ENCODE data around the gene OMA1.
A peak's percentile ranks its signal among the peaks of the same experiment; 100 is the strongest.

Gene OMA1

GRCh38 chr1:58588396-58588795 is 41.9 kb upstream of the OMA1 start:
- Histone ChIP-seq H3K9me3 (no peaks in the 10 kb centered on the region), H3K27me3 (no peaks in the 10 kb centered on the region), H3K4me3 (ENCODE audit: low read depth in 1 of 2, low read length in 1 of 2) (no peak overlapping the region), H3K36me3 (no peaks in the 10 kb centered on the region), H3K27ac (no peak overlapping the region), H3K4me1 (ENCODE audit: control insufficient read depth in 1 of 2, insufficient read depth in 1 of 2, low read depth in 1 of 2, low read length in 1 of 2) (peaks cover 17 to 27% of the 10 kb centered on the region in 2 experiments)
- TF ChIP-seq CTCF (IDR thresholded peaks at IDR 0.05) = no peak

- Histone ChIP-seq H3K27ac (no peak overlapping the region), H3K27me3 (no peaks in the 10 kb centered on the region), H3K36me3 (no peaks in the 10 kb centered on the region), H3K9me3 (no peaks in the 10 kb centered on the region), H3K4me1 (ENCODE audit: control insufficient read depth in 1 of 2, insufficient read depth in 1 of 2, low read depth in 1 of 2, low read length in 1 of 2) (peaks cover 20 to 30% of the 10 kb centered on the region in 2 experiments), H3K4me3 (ENCODE audit: low read depth in 1 of 2, low read length in 1 of 2) (no peak overlapping the region)
- no peak for TF ChIP-seq CTCF (IDR thresholded peaks at IDR 0.05)
Measured at GRCh38 chr1:58587667-58588066, 41.1 kb upstream of the OMA1 start.

- no peaks in the 10 kb centered on the region for H3K27me3 ChIP-seq
- TF ChIP-seq CTCF (IDR thresholded peaks at IDR 0.05) = no peak
- H3K4me1 ChIP-seq (ENCODE audit: control insufficient read depth in 1 of 2, insufficient read depth in 1 of 2, low read depth in 1 of 2, low read length in 1 of 2) = peaks cover 20 to 34% of the 10 kb centered on the region in 2 experiments
- no peak overlapping the region for H3K4me3 ChIP-seq (ENCODE audit: low read depth in 1 of 2, low read length in 1 of 2)
- no peaks in the 10 kb centered on the region for H3K9me3 ChIP-seq
- no peaks in the 10 kb centered on the region for H3K36me3 ChIP-seq
- peak overlapping the region; percentile 84 for H3K27ac ChIP-seq
Measured at GRCh38 chr1:58586271-58586670, 39.7 kb upstream of the OMA1 start.

GRCh38 chr1:58585581-58586151 is 39.1 kb upstream of the OMA1 start:
- no peak for TF ChIP-seq CTCF (IDR thresholded peaks at IDR 0.05)
- H3K27ac ChIP-seq = peak overlapping the region; percentile 84
- no peaks in the 10 kb centered on the region for H3K36me3 ChIP-seq
- H3K4me1 ChIP-seq (ENCODE audit: control insufficient read depth in 1 of 2, insufficient read depth in 1 of 2, low read depth in 1 of 2, low read length in 1 of 2) = peaks cover 20 to 35% of the 10 kb centered on the region in 2 experiments
- H3K4me3 ChIP-seq (ENCODE audit: low read depth in 1 of 2, low read length in 1 of 2) = no peak overlapping the region
- H3K27me3 ChIP-seq = no peaks in the 10 kb centered on the region
- no peaks in the 10 kb centered on the region for H3K9me3 ChIP-seq

GRCh38 chr1:58585166-58585565 is 38.6 kb upstream of the OMA1 start:
- Histone ChIP-seq H3K36me3 (no peaks in the 10 kb centered on the region), H3K27me3 (no peaks in the 10 kb centered on the region), H3K4me3 (ENCODE audit: low read depth in 1 of 2, low read length in 1 of 2) (no peak overlapping the region), H3K4me1 (ENCODE audit: control insufficient read depth in 1 of 2, insufficient read depth in 1 of 2, low read depth in 1 of 2, low read length in 1 of 2) (peaks cover 23 to 36% of the 10 kb centered on the region in 2 experiments), H3K27ac (peak overlapping the region; percentile 84), H3K9me3 (no peaks in the 10 kb centered on the region)
- TF ChIP-seq CTCF (IDR thresholded peaks at IDR 0.05) = no peak

Measured in neutrophil (primary cell).